ENCODE results near the gene BACH2.
"Not testable (repeated sequence)": the region's sequence is repeated elsewhere in the genome, so short reads cannot be mapped to it uniquely, and the experiment has no call there.

The BACH2 gene

GRCh38 chr6:90032489-90033212 is 264.0 kb downstream of the BACH2 start:
- DNase-seq (ENCODE audit: low spot score): not testable (repeated sequence)

- no peak for DNase-seq (ENCODE audit: low spot score)
These were observed 267.5 kb downstream of the BACH2 start for GRCh38 chr6:90028995-90029635.

GRCh38 chr6:90028066-90028778 is 268.4 kb downstream of the BACH2 start:
- DNase-seq (ENCODE audit: low spot score): no peak

DNA sequence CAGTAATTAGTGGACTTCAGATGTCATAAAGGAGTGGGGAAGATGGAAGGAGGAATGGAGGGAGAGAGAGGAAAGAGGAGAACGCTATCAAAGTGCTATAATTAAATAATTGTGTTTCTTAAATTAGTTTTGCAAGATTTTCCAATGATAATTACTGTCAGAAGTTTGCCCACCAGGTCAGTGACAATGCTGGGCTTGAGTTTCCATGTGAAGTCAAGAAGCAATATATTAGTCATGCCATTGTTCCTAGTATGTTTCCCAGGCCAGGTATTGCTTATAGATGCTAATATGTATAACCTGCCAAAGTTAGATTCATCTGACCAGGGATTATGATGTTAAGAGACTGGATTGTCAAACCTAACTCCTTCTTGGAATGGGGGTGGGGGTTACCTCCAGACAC is 270.4 kb downstream of the BACH2 start:
- DNase-seq (ENCODE audit: low spot score): no peak

GRCh38 chr6:90025523-90026061 is 271.1 kb downstream of the BACH2 start:
- no peak for DNase-seq (ENCODE audit: low spot score)

DNA sequence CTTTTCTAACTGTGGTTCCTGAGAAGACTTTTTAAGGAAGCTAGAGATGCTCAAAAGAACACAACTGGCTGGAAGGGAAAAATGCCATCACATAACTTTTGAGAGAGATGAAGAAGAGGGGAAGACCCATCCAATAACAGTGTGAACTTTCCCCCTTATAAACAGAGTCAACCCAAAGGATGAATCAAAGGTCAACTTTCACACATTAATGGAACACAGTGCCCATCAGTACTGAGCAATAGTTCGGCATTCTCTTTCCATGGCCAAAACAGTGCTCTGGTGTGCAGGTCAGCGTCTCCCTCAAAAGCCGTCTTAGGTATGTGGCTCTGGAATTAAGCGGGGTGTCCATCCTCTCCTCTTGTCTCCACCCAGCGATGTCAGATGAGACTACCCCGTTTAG is 272.0 kb downstream of the BACH2 start:
- no peak for DNase-seq (ENCODE audit: low spot score)

GRCh38 chr6:90021711-90022110 is 274.9 kb downstream of the BACH2 start:
- no peak for DNase-seq (ENCODE audit: low spot score)

DNA sequence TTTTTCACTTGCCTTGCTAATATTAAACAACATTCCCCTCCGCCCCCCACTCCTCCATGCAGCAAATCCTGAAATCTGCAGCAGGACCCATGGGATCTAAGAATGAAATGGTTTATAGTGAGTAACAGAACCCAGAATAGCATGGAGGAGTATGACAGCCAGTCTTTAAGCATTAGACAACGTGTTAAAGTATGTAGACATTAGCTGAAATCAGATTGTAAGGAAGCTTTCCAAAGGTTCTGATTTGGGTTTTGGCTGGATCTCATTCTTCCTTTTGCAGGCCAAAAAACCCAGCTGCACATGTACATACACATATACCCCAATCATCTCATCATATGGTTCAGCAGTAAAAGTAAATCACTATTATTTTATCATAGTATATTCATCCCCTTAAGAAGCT is 275.9 kb downstream of the BACH2 start:
- no peak for DNase-seq (ENCODE audit: low spot score)

DNA sequence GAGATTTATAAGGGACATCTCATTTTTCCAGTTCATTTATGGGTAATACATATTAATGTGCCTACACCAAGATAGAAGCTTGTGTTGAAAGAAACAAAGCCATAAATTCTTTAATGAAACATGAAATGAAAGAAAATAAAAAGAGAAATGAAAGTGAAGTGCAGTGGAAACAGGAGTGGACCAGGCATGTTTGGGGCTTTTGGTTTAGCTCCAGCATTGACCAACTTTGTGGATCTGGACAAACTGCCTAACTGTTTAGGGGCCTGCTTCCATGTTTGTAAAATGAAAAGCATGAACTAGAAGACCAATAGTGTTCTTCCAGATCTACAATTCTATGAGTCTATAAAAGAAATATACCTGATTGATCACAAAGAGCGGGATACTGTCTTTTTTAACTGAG is 277.4 kb downstream of the BACH2 start:
- DNase-seq (ENCODE audit: low spot score): no peak

GRCh38 chr6:90015883-90016282 is 280.8 kb downstream of the BACH2 start:
- DNase-seq (ENCODE audit: low spot score): no peak

- no peak for DNase-seq (ENCODE audit: low spot score)
These were observed 287.6 kb downstream of the BACH2 start for GRCh38 chr6:90008908-90009501.

DNA sequence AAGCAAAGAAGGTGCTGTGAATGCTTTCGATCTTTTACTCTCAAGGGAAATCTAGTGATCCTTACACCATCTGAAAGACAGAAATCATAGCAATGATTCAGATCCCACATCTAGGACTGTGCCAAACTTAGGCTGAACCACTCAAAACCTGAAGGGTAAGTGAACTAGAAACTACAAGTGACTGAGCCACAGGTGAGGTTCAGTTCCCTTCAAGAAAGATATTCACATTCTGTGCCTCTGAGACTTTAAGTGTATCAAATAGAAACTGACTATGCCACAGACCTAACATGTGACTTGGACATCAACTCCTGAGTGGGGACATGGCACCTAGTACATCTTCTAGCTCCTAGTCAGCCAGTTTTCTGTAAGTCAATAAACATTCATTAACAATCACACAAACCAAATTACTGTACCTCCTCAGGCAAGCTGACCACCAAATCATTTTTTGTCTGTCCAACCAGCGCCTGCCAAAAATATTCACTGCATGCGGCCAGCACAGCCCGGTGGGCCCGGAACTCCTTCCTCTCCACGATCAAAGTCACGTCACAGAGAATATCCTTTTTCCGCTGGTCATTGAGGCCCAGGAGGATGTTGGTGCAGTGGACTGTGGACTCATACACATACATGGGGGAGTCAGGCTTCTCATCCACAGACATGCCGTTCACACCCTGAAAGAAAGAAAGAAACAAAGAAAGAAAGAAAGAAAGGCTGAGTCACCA is 288.3 kb downstream of the BACH2 start:
- no peak for DNase-seq (ENCODE audit: low spot score)

- no peak for DNase-seq (ENCODE audit: low spot score)
These were observed 291.4 kb downstream of the BACH2 start for GRCh38 chr6:90005048-90005827.

GRCh38 chr6:90004511-90004910 is 292.1 kb downstream of the BACH2 start:
- no peak for DNase-seq (ENCODE audit: low spot score)

DNA sequence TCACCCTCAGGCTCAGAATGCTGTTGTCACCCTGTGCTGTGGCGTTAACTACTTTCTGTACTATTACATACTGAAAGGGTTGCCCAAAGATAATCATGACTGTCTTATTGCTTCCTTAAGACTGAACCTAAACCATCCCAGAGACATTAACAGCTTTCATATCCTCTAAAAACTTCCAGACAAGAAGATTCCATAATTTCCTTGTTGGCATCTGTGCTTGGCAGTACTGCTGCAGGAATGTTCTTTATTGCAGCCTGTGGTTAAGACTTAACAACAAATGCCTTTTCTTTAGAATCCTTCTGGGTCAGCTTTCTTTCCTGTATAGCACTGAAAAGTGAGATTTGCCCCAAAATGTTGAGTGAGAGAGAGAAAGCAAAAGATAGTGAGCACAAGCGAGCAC is 292.7 kb downstream of the BACH2 start:
- DNase-seq (ENCODE audit: low spot score): no peak

- DNase-seq (ENCODE audit: low spot score): no peak
These were observed 293.4 kb downstream of the BACH2 start for GRCh38 chr6:90003069-90003795.

DNA sequence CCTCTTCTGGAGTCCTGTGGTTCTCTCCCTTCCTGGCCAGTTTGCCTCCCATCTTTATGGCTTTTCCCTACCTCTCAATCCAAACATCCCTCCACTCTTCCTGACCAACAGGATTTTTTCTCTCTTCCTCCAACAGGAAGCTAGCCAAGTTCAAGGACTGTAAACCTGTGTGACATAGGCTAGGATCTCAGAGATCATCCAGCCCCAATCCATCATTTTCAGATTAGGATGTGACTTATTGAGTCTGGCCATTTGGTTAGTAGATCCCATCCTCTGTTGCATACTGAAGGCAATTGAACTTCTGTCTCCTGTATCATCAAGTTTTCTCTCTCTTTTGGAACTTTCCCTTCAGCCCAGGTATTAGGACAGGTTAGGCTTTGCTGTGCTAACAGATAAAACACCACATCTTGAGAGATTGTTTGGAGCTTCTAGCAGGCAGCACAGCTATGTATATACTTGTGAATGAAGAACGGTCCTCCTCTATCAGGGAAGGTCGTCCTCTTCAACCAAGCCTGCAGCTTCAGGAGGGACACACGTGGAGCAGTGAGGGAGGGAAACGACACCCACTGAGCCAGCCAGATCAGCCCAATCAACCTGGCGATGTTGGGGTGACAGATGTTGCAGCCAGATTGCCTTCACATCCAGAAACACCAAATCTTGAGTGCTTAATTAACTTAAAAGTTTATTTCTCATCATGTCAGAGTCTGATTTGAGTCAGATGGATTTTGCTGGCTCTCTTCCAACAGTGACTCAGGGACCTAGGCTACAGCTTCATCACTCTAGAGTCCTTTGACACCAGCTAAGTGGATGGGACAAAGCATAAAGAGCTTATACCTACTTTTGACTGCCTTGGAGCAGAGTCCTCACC is 295.5 kb downstream of the BACH2 start:
- peak; percentile 39 for DNase-seq (ENCODE audit: low spot score)

DNA sequence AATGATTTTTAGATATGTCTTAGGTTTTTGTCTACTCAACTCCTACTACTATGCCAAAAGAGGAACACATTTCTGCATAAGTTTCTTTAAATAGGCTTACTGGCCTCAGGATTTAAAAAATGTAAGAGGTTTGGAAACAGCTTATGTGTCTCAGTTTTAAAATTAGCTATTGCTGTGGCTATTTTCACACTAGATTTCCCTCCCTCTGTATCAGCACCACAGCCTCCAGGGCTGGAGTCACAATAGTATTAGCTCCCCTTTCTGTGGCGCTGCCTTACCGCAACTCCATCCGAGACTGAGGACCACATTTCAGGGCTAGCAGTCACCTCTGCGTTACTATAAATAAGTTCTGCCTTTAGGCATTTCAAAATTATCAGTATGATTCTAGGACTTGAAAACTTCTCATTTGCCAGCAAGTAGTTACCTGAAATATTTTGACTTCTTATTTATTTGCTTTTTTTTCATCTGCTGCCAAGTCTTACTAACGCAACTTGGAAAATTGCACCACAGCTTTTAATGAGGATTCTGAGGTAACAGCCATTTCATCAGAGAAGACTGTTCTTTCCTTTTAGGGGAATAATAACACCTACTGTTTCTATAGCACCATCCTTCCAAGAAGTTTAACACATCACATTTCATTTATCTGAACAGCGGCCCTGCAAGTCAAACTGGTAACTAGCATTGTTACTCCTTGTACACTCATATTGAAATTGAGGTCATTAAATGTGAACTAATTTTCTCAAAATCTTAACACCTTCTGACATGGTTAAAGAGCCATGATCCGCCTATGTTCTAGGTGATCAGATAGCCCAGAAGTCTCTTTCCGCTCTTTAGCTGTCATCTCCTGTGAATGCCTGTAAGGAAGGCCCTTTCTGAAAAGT is 296.5 kb downstream of the BACH2 start:
- no peak for DNase-seq (ENCODE audit: low spot score)

Measured in NAMALWA (cell line).